HuH-7 (cell line): ENCODE data around the gene GPBAR1.
"Not testable (repeated sequence)": the region's sequence is repeated elsewhere in the genome, so short reads cannot be mapped to it uniquely, and the experiment has no call there.

Experiments used
- DNase-seq: peaks from one replicate; pipeline ENCODE4 v3.0.0; 2011; ENCODE audit warnings: low spot score

The GPBAR1 gene

GRCh38 chr2:218310853-218311540 lies 50.2 kb downstream of the GPBAR1 start:
- no peak for DNase-seq

- not testable (repeated sequence) for DNase-seq
Measured at GRCh38 chr2:218311541-218312266, 50.9 kb downstream of the GPBAR1 start.

GRCh38 chr2:218312267-218312756 lies 51.5 kb downstream of the GPBAR1 start:
- DNase-seq = peak; percentile 47

GRCh38 chr2:218313356-218313755 lies 52.5 kb downstream of the GPBAR1 start:
- no peak for DNase-seq
